Heart right ventricle (tissue), 16 donors: ENCODE data around the gene GPI. TPM values are rescaled to one million over a fixed set of nuclear protein-coding genes. Genes with fewer than 3 reads are reported as not detected.
"Not testable (repeated sequence)": the region's sequence is repeated elsewhere in the genome, so short reads cannot be mapped to it uniquely, and the experiment has no call there.

ENCODE experiments used
- ATAC-seq, 8 donors: fragments of 200-7000 bp; cut with Tn5 transposase; one replicate each; pipeline ENCODE4 v1.9.1; 2020; ENCODE audit warnings: mild to moderate bottlenecking in 8 of 8, moderate library complexity in 8 of 8, moderate number of reproducible peaks in 1 of 8
- DNase-seq, 2 donors: peaks; one replicate each; pipeline ENCODE4 v3.0.0-alpha.2; 2020
- H3K27ac ChIP-seq, 10 donors: fragments of 200-600 bp; sonication (generic) in 2 of 10; one replicate each; pipeline versions ENCODE4 v1.5.0 to v1.8.0; 2020 to 2022; ENCODE audit warnings: mild to moderate bottlenecking in 3 of 10
- H3K27me3 ChIP-seq, 7 donors: fragments of 200-600 bp; one replicate each; pipeline ENCODE4 v1.8.0; 2021 to 2022; ENCODE audit warnings: mild to moderate bottlenecking in 2 of 7
- H3K36me3 ChIP-seq, 9 donors: fragments of 200-600 bp; sonication (generic) in 1 of 9; one replicate each; pipeline versions ENCODE4 v1.5.0 to v1.8.0; 2020 to 2022; ENCODE audit warnings: mild to moderate bottlenecking in 2 of 9
- H3K4me1 ChIP-seq, 9 donors: fragments of 200-600 bp; sonication (generic) in 1 of 9; one replicate each; pipeline versions ENCODE4 v1.5.0 to v1.8.0; 2020 to 2022; ENCODE audit warnings: mild to moderate bottlenecking in 4 of 9
- H3K4me3 ChIP-seq, 10 donors: fragments of 200-600 bp; sonication (generic) in 2 of 10; one replicate each; pipeline versions ENCODE4 v1.5.0 to v1.8.0; 2020 to 2022; ENCODE audit warnings: mild to moderate bottlenecking in 7 of 10, moderate library complexity in 2 of 10
- H3K9me3 ChIP-seq, 11 donors: fragments of 200-600 bp in 10 of 11; sonication (generic) in 2 of 11; one replicate each; pipeline versions ENCODE4 v1.5.0 to v1.8.0; 2013 to 2022; ENCODE audit warnings: mild to moderate bottlenecking in 2 of 11, control low read depth in 1 of 11, moderate library complexity in 1 of 11
- WGBS, 2 donors: extraction: QIAGEN DNeasy Blood & Tissue Kit; methylation state at CpG; one replicate each; pipeline ENCODE4 v1.1.7; 2013; ENCODE audit warnings: inconsistent platforms in 1 of 2; 5-methylcytosine and 5-hydroxymethylcytosine counted together
- intact Hi-C, 10 donors: fragments of 100-400 bp; cut with DNase I; formaldehyde crosslinking; loops; one replicate each; pipeline versions ENCODE4 v1.11.1 to v1.14.2; 2022
- polyA plus RNA-seq, 2 donors: library from polyadenylated mRNA; stranded (reverse); fragments of 200-250 nt; gene quantifications; one replicate each; pipeline ENCODE4 v1.2.3, GENCODE V29; 2013
- total RNA-seq, 10 donors: library from RNA; stranded (reverse); fragmentation: NEBNext Ultra II Directional in 3 of 10; extraction: Animal tissue kit (Norgen Biotek cat#: 25700) in 3 of 10; gene quantifications; one replicate each; pipeline versions ENCODE4 v1.2.1 to v1.2.4, GENCODE V29; 2021 to 2023
- TF ChIP-seq, protein P1 (sequence below), 9 donors: fragments of 200-600 bp; sonication (generic) in 2 of 9; IDR thresholded peaks; one replicate each; pipeline versions ENCODE4 v1.5.0 to v1.8.0; 2021 to 2022; ENCODE audit warnings: antibody characterized with exemption in 9 of 9, mild to moderate bottlenecking in 5 of 9, moderate library complexity in 1 of 9
- donor health status: Arrhythmogenic right ventricular cardiomyopathy.
- donor health status: ischemic (EF 13 %, LVEDD 7.1; RV severe dilation, severe dysfunction).
- donor health status: healthy with polysubstance abuse.
- donor health status: DM: no; HTN: yes; CAD: no.
- donor health status: DM: no; HTN: no; CAD: no.
- donor health status: ischemic (EF 25% LVEDD 6.9; RV normal size, moderate dysfunction).
- donor health status: ischemic (EF 25% LVEDD 5.7; RV mildly dilated, moderate dysfunction).
- donor health status: healthy.
- donor health status: DM: yes; HTN: yes; CAD: no.
- donor health status: Ischemic cardiomyopathy.
- donor health status: ischemic (EF 35%, LVEDD 5.7; RV mildly dilated, moderate dysfunction).
- donor health status: nonischemic (EF 11% LVEDD 7.7; RV severe dilation, severe dysfunction).
- donor health status: DM: yes; HTN: yes; CAD: no.
- donor health status: PGD.
- donor health status: ischemic (EF 29% LVEDD 5.4; RV normal size, mild dysfunction).
- donor health status: nonischemic (EF 23%, LVEDD 6.1; RV moderate dilation, normal function).

GPI gene
- total and polyA plus RNA-seq, 12 donors, result 178 to 711 (median 558) TPM

- DNase-seq, result no peak
- ATAC-seq, result no peak
- 88 to 91% methylated on average over 4 of the region's 4 CpGs for WGBS, 2 donors
- H3K9me3 ChIP-seq, result no peaks in the 10 kb centered on the region
- intact Hi-C loops, result loop anchor here in 1 of 10 donors (10.0 kb wide), 1 partner anchor 61 kb away; no protein-coding TSS in a partner anchor
- no peak overlapping the region for H3K4me3 ChIP-seq
- no peaks in the 10 kb centered on the region for H3K27me3 ChIP-seq
- peaks cover 0 to 100% (median 54%) of the 10 kb centered on the region in 9 donors for H3K36me3 ChIP-seq
- H3K4me1 ChIP-seq, result peaks cover 0 to 37% (median 7%) of the 10 kb centered on the region in 9 donors
- TF ChIP-seq, protein P1, sequence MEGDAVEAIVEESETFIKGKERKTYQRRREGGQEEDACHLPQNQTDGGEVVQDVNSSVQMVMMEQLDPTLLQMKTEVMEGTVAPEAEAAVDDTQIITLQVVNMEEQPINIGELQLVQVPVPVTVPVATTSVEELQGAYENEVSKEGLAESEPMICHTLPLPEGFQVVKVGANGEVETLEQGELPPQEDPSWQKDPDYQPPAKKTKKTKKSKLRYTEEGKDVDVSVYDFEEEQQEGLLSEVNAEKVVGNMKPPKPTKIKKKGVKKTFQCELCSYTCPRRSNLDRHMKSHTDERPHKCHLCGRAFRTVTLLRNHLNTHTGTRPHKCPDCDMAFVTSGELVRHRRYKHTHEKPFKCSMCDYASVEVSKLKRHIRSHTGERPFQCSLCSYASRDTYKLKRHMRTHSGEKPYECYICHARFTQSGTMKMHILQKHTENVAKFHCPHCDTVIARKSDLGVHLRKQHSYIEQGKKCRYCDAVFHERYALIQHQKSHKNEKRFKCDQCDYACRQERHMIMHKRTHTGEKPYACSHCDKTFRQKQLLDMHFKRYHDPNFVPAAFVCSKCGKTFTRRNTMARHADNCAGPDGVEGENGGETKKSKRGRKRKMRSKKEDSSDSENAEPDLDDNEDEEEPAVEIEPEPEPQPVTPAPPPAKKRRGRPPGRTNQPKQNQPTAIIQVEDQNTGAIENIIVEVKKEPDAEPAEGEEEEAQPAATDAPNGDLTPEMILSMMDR (IDR thresholded peaks at IDR 0.05), result no peak
- no peak overlapping the region for H3K27ac ChIP-seq
These were observed 38.8 kb upstream of the GPI start for GRCh38 chr19:34325981-34326787.

DNA sequence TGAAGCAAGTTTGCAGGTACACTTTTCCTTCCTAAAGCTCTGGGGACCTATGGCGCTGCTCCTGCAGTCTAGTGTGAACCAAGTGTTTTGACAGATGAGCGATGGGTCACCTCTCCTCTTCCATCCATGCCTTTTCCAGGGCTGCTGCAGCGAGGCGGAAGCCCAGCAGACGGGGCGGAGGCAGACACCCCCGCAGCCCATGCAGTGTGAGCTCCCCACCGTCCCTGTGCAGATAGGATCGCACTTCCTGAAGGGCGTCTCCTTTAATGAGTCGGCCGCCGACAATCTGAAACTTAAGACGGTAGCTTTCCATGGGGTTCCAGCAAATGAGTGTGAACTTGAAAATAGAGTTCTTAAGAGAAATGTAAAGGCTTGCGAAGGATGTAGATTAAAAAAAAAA lies 37.1 kb upstream of the GPI start:
- intact Hi-C loops, result loop anchor here in 1 of 10 donors (10.0 kb wide), 1 partner anchor 63 kb away; no protein-coding TSS in a partner anchor

DNA sequence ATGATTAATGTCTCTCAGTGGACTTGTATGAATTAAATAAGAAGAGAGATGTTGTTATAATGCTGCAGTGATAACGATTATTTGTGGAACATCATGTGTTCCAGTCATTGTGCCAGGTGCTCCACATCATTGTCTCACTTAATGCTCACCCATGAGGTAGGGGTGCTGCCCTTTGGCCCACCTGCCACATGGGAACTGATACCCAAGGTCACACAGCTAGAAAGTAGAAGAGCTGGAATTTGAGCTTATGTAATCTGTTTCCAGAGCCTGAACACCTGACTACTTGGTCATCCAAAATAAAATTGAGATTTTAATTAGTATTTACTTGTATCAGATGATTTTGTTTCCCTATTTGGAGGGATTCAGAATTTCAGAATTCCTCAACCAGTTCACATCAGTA lies 36.0 kb upstream of the GPI start:
- no peak overlapping the region for H3K4me3 ChIP-seq
- H3K36me3 ChIP-seq, result peaks cover 0 to 100% (median 47%) of the 10 kb centered on the region in 9 donors
- H3K9me3 ChIP-seq, result no peaks in the 10 kb centered on the region
- H3K27ac ChIP-seq, result peak overlapping the region in 5 of 10 donors; percentile 11 to 79 (median 43)
- intact Hi-C loops, result loop anchor here in 1 of 10 donors (10.0 kb wide), 1 partner anchor 64 kb away; no protein-coding TSS in a partner anchor
- WGBS, 2 donors, result 71 to 72% methylated on average over 1 of the region's 1 CpG
- DNase-seq (no peak), ATAC-seq (no peak)
- H3K4me1 ChIP-seq, result peaks cover 0 to 59% (median 17%) of the 10 kb centered on the region in 9 donors
- TF ChIP-seq, protein P1 (IDR thresholded peaks at IDR 0.05), result no peak
- H3K27me3 ChIP-seq, result no peaks in the 10 kb centered on the region

More for the DNA sequence above, 37.1 kb upstream of the GPI start:
- WGBS, 2 donors, result 69 to 78% methylated on average over 15 of the region's 15 CpGs
- peak overlapping the region in 8 of 10 donors; percentile 31 to 79 (median 48) for H3K27ac ChIP-seq
- ATAC-seq, result peak; percentile 79 to 88 (median 87)
- H3K36me3 ChIP-seq, result peaks cover 0 to 100% (median 51%) of the 10 kb centered on the region in 9 donors
- H3K4me3 ChIP-seq, result no peak overlapping the region
- DNase-seq, result peak; percentile 49 to 59
- no peaks in the 10 kb centered on the region for H3K27me3 ChIP-seq
- no peaks in the 10 kb centered on the region for H3K9me3 ChIP-seq
- TF ChIP-seq, protein P1 (IDR thresholded peaks at IDR 0.05), result no peak
- H3K4me1 ChIP-seq, result peaks cover 0 to 49% (median 12%) of the 10 kb centered on the region in 9 donors

DNA sequence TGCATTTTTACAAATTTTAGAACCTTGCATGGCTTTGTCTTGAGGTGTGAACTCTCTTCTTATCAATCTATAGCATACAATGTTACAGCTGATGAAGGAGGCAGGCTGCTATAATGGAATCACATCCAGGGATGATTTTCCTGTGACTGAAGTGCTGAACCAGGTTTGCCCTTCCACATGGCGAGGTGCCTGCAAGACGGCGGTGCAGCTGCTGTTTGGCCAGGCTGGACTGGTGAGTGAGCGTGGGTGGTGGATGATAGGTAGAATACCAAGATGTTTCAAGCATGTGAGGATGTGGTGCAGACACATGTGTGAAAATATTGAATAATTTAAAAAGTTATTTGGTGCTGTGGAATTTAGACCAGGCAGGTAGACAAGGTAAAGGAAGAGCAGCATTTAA lies 34.9 kb upstream of the GPI start:
- H3K4me3 ChIP-seq, result no peak overlapping the region
- TF ChIP-seq, protein P1 (IDR thresholded peaks at IDR 0.05), result no peak
- peaks cover 0 to 100% (median 44%) of the 10 kb centered on the region in 9 donors for H3K36me3 ChIP-seq
- peaks cover 0 to 59% (median 17%) of the 10 kb centered on the region in 9 donors for H3K4me1 ChIP-seq
- H3K27ac ChIP-seq, result peak overlapping the region in 2 of 10 donors; percentile 10 to 90
- no peaks in the 10 kb centered on the region for H3K27me3 ChIP-seq
- 89 to 93% methylated on average over 4 of the region's 4 CpGs for WGBS, 2 donors
- no peaks in the 10 kb centered on the region for H3K9me3 ChIP-seq
- intact Hi-C loops, result loop anchor here in 7 of 10 donors (5.0 to 10.0 kb wide), 5 partner anchors 55 to 85 kb away; partner anchors contain the start of gene GARRE1 (in 1 of the 7)
- DNase-seq, result no peak
- ATAC-seq, result no peak

DNA sequence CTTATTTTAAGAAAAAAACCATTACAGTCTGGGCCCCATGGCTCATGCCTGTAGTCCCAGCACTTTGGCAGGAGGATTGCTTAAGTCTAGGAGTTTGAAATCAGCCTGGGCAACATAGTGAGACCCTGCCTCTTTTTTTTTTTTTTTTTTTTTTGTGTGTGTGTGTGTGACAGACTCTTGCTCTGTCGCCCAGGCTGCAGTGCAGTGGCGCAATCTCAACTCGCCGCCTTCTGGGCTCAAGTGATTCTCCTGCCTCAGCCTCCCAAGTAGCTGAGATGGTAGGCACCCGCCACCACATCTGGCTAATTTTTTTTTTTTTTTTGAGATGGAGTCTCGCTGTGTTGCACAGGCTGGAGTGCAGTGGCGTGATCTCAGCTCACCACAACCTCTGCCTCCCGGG lies 34.4 kb upstream of the GPI start:
- H3K27ac ChIP-seq, result peak overlapping the region in 4 of 10 donors; percentile 10 to 90 (median 54)
- H3K36me3 ChIP-seq, result peaks cover 0 to 100% (median 39%) of the 10 kb centered on the region in 9 donors
- 98 to 99% methylated on average over 8 of the region's 8 CpGs for WGBS, 2 donors
- H3K27me3 ChIP-seq, H3K9me3 ChIP-seq, H3K4me3 ChIP-seq, ATAC-seq, DNase-seq: not testable (repeated sequence)
- intact Hi-C loops, result loop anchor here in 7 of 10 donors (5.0 to 10.0 kb wide), 5 partner anchors 56 to 86 kb away; partner anchors contain the start of gene GARRE1 (in 1 of the 7)
- peaks cover 0 to 59% (median 17%) of the 10 kb centered on the region in 9 donors for H3K4me1 ChIP-seq

DNA sequence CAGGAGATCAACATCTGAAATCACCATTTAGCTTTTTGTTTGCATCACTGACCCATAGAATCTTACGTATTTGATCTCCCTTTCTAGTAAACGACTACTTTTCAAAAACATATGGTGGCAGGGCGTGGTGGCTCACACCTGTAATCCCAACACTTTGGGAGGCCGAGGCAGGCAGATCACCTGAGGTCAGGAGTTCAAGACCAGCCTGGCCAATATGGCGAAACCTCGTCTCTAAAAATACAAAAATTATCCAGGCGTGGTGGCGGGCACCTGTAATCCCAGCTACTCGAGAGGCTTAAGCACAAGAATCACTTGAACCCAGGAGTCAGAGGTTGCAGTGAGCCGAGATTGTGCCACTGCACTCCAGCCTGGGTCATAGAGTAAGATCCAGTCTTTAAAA lies 33.4 kb upstream of the GPI start:
- not testable (repeated sequence) for H3K9me3 ChIP-seq, H3K27me3 ChIP-seq, H3K4me3 ChIP-seq, DNase-seq, ATAC-seq
- intact Hi-C loops, result loop anchor here in 7 of 10 donors (5.0 to 10.0 kb wide), 5 partner anchors 57 to 87 kb away; partner anchors contain the start of gene GARRE1 (in 1 of the 7)
- Histone ChIP-seq H3K27ac (peak overlapping the region in 9 of 10 donors; percentile 41 to 90 (median 60)), H3K4me1 (peaks cover 0 to 63% (median 21%) of the 10 kb centered on the region in 9 donors), H3K36me3 (peaks cover 0 to 100% (median 37%) of the 10 kb centered on the region in 9 donors)
- WGBS, 2 donors, result 88 to 89% methylated on average over 10 of the region's 10 CpGs
